ENCODE results near the gene PTPRS.

DNA sequence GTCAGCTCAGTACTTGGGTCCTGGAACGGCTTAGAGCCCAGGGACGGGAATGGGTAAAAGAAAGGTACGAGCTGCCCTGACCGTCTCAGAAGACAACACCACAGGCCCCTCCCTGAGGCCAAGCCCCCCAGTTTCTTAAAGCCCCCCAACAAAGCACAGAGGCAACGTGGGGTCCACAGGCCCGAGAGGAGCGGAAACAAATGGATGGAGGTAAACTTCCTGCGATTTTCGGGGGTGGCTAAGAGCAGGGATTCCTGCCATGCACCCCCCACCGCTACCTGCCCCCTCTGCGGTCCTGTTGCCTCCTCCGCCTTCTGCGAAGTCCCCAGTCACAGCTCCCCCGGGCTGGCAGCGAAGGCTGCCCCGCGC is 48.2 kb downstream of the PTPRS start:
- TF ChIP-seq EZH2 (IDR thresholded peaks at IDR 0.05; ENCODE audit: borderline replicate concordance, low read depth, low read length, severe bottlenecking) (no peak), CTCF (IDR thresholded peaks at IDR 0.05; ENCODE audit: extremely low read depth in 1 of 2, insufficient read depth in 1 of 2, low read depth in 1 of 2, low read length in 2 of 2) (no peak), POLR2A (IDR thresholded peaks at IDR 0.05; ENCODE audit: low read depth, low read length) (no peak), GATA2 (IDR thresholded peaks at IDR 0.05; ENCODE audit: insufficient read depth, insufficient read length, low read depth, low read length) (no peak), POLR2AphosphoS5 (IDR thresholded peaks at IDR 0.05; ENCODE audit: insufficient read depth, low read depth, low read length) (no peak), FOS (IDR thresholded peaks at IDR 0.05; ENCODE audit: borderline replicate concordance, insufficient read depth, low read length) (no peak), MYC (IDR thresholded peaks at IDR 0.05; ENCODE audit: low read depth, low read length) (no peak), JUN (IDR thresholded peaks at IDR 0.05; ENCODE audit: borderline replicate concordance, insufficient read depth, insufficient read length, low read depth) (no peak)
- TF ChIP-seq, protein P1, sequence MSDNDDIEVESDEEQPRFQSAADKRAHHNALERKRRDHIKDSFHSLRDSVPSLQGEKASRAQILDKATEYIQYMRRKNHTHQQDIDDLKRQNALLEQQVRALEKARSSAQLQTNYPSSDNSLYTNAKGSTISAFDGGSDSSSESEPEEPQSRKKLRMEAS (IDR thresholded peaks at IDR 0.05; ENCODE audit: insufficient read depth, insufficient read length) = no peak

Data from endothelial cell of umbilical vein (primary cell).